GM21528 (cell line): ENCODE measurements around the gene LEFTY1.
"Not testable (repeated sequence)": the region's sequence is repeated elsewhere in the genome, so short reads cannot be mapped to it uniquely, and the experiment has no call there.

Source experiments
- ATAC-seq: cut with Tn5 transposase; IDR thresholded peaks from one replicate; pipeline ENCODE4 v1.9.1; 2021; ENCODE audit warnings: mild to moderate bottlenecking, moderate library complexity; ENCODE audit not compliant: unreplicated experiment, low FRiP score

Gene LEFTY1

DNA sequence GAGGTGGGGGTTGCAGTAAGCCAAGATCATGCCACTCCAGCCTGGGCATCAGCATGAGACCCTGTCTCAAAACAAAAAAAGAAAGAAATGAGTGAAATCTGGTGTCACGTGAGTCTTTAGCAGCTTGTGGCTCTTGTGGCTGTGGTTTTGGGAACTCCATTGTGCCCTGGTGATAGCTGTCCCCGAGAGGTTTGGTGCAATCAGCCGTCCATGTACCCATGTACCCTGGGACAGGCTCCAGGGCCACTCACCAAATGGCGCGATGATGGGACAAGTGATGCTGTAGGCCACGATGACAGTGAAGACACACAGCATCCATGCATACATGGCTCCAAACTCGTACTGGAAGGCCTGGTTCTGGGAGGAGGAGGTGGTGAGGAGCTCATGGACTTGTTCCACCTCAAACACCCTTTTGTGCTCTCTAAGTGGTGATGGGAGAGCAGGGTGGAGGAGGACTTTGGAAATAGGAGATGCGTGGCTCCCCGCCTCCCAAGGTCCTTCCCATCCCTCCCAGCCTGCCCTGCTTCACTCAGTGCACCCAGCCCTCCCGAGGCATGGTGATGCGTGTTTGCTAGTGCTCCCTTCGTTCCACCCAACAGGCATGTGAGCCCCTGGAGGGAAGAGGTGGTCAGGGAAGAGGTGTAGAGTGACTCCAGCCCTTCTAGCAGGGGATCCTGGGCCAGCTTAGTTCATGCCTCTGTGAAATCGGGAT lies 36.4 kb downstream of the LEFTY1 start:
- no peak for ATAC-seq

DNA sequence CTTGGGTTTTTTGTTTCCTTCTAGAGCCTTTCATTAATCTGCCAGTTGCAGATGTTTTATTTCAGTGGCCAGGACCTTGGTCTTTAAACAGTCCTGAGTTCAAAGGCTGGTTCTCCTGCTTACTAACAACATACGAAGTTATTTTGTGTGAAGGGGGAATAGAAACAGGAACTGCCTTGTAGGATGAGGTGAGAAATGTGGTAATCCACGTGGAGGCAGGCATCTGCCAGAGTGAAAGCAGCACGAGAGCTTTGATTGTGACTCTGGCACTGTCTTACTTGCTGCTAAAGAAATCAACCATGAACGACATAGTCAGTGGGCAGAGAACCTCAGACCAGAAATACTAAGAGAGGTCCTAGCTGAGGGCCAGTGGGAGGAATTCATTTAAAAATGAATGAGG lies 37.1 kb downstream of the LEFTY1 start:
- peak; percentile 48 for ATAC-seq

DNA sequence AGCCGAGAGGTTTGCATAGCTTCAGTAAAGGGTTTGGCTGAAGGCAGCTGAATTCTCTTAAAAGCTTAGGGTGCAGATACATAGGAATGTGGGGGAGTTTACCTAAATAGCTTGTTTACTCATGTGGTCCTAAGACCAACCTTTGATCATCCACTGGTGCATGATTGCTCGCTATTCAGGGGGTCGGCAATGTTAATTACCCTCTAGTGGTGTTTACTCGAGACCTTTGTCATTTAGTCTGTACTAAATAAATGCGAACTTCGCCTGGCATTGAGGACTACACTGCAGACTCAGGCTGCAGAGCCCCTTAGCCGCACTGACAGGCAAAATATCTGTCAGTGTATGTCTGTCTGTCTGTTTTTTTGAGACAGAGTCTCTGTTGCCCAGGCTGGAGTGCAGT lies 38.6 kb downstream of the LEFTY1 start:
- no peak for ATAC-seq

DNA sequence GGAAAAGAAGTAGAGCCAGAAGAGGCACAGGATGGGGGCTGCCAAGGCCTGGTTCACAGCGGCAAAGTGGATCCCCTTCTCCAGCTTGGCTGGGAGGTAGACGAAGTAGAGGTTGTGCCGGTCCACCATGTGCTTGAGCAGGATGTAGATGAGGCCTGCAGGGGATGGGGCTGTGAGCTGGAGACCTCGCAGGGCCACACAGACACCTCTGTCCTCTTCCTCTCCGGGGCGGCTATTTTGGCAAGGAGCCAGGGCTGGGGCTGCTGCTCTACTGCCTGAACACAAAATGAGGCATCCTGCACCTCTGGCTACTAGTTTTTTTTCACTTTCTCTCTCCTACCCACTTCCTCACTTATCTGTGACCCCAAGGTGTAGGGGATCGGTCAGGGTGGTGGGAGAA lies 39.0 kb downstream of the LEFTY1 start:
- no peak for ATAC-seq

DNA sequence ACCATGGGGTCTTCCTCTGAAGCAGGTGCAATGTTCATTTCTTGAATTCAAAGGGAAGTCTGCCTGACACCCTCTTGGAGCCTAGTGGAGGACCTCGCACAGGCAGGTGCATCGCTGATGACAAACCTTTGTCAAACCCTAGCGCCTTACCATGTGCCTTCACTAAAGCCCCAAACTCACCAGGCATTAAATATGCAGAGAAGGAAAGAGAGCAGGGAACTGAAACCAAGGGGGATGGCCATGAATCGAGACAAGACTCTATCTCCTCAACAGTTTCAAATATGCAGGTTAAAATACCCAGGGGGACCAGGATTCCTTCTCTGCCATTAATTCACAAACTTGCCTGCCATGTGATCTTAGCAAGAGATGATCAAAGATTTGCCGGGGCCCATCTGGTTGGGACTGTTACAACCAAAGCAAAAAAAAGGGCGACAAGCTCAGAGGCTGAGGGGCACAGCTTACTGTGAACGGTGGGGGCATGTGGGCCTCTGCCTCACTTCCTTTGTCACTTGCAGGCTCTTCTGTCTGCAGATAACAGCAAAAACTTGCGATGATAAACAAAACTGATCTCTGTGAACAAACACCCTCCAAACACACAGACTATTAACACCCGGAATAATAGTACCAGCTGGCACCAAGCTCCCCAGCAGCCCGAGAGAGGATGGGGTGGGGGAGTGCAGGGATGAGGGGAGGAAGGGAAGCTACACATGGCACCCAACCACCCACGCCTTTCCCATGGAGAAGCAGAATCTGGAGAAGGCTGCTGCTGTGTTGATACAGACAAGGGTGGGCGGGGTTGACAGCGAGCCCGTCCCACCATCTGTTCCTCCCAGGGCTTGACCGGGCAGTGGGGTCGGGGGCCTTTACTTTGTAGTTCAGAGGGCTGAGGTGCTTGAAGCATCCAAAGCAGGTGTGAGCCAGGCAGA lies 40.7 kb downstream of the LEFTY1 start:
- peak; percentile 75 for ATAC-seq

DNA sequence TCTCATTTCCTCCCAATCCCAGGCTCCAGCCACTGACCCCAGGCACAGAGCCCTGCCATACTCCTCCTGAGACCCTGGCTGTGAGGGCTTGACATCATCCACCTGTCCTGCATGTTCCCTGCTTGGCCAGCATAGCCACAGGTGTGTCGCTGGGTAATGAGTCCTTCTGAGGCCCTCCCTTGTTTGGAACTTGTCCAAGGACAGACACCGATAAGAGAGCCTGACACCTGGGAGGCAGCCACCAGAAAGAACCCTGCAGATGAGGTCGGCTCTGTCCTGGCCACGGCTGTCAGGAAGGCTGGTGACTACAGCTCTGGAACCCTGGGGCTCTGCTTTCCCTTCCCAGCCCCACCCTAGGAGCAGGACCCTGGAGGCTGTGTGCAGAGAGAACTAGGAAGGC lies 41.3 kb downstream of the LEFTY1 start:
- no peak for ATAC-seq

DNA sequence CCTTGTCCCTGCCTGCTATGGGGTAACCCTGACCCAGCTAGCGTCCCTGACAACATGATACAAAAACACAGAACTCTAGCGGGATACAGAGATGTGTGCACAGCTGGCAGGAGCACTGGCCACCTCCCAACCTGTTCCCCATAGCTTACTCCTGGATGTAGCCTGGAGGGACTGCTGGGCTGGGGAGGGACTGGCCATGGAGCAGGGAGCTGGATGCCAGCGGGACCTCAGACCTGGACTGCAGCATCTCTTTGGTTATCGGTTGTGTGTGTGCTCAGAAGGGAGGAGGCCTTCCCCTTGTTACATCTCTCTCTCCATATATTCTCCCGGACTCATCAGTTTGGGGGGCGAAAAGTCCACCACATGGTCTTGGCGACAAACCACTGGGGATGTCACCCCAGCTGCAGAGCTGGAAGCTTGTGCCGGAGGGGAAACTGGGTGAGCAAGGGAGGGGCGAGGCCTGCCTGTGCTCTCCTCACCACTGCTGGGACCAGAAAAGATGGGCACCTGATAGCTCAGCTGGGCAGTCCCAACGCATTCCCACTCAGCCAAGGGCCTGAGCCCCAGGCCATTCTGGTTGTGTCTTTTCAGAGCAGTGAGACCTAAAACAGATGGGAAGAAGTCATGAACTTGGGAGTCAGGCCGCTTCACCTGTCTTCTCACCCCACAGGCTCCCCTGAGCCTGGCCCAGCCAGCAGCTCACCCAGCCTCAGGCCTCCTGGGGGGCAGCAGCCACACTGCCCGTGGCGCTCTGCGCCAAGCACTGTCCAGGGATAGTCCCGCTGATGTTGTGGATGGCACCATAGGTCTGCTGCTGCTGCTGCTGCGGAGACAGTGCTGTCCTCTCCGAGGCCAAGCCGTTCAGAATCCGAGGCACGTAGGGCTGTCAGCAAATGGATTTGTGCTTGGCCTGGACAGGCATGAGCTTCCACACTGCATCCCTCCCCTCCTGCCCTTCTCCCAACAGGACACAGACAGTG lies 42.3 kb downstream of the LEFTY1 start:
- ATAC-seq: no peak

DNA sequence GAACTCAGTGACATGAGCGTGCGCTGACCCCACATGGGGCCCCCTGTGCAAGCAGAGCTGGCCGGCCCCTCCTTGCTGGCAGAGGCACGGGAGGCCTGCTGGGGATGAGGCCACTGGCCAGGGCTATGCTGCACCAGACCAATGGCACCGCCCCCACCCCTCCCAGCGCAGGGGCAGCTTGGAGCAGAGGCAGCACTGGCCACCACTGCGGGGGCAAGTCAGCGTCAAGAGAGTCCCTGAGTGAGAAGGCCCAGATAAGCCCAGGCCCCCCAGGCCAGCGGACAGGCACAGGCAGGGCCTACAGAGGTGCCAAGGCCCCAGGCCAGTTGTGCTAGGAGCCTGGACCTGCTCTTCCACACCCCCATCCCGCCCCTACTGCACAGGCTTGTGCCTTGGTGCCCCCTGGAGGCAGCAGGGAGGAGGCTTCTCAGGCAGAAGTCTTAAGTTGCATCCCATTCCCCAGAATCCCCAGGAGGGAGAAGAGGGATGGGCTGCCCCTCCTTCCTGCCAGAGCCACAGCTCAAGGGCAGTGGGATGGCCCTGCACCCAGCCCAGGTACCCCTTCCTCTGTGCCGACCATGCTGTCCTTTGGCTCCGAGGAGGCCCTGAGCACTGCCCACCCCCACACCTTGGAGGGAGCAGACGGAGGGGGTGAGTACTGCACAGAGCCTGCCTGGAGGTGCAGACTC lies 43.2 kb downstream of the LEFTY1 start:
- no peak for ATAC-seq

DNA sequence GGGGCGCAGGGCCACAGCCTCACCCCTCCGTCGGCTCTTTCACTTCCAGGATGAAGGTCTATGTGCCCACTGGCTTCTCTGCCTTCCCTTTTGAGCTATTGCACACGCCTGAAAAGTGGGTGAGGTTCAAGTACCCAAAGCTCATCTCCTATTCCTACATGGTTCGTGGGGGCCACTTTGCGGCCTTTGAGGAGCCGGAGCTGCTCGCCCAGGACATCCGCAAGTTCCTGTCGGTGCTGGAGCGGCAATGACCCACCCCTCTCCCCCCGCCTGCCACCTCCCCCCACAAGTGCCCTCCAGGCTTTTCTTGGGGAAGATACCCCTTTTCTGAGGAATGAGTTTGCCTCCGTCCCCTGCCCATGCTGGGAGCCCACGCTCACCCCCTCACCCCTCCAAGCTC lies 43.8 kb downstream of the LEFTY1 start:
- ATAC-seq: no peak

DNA sequence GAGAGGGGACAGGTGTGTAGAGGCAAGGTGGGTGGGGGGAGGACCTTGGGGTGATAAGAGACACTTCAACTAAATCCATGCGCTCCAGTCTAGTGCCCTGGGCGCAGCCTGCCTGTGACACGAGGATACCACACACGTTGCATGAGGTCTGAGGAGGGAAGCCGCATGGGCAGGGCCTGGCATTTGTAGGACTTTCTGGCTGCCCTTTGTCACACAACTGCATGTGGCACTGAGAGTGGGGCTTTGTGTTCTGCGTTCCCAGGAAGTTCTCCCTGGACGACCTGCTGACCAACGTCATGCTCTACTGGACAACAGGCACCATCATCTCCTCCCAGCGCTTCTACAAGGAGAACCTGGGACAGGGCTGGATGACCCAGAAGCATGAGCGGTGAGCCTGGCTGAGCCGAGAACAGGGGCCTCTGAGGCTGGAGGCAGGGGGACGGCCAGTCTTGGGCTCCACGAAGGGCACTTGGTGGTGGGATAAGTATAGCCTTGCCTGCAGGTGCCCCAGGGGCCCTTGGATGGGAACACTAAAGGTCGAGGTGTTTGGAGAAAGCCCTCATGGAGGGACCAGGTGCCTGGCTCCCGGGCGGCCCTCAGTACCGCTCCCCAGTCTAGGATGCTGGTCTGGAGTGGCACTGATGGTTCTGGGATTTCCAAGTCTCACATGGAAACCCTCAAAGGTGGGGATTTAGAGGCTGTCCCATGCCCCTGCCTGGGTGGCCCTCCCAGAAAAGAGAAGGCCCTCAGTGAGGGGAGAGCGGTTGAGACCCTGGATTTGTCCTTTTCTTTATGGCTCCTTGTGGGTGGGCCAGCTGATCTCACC lies 44.5 kb downstream of the LEFTY1 start:
- no peak for ATAC-seq

DNA sequence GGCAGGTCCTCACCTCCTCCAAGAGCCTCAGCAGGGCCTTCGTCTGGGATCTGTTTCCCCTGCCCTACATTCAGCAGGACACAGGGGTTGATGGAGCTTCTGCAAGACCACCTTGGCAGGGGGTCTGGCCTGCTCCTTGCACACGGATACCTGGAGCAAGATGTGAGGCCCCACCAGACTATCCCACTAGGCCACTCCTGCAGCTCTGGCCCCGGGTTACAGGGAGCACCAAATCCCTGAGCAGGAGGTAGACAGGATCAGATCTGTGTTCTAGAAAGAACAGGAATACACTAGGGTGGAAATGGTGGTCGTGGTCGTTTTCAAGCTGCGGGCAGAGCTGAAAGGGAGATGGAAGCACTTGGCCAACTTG lies 45.5 kb downstream of the LEFTY1 start:
- no peak for ATAC-seq

DNA sequence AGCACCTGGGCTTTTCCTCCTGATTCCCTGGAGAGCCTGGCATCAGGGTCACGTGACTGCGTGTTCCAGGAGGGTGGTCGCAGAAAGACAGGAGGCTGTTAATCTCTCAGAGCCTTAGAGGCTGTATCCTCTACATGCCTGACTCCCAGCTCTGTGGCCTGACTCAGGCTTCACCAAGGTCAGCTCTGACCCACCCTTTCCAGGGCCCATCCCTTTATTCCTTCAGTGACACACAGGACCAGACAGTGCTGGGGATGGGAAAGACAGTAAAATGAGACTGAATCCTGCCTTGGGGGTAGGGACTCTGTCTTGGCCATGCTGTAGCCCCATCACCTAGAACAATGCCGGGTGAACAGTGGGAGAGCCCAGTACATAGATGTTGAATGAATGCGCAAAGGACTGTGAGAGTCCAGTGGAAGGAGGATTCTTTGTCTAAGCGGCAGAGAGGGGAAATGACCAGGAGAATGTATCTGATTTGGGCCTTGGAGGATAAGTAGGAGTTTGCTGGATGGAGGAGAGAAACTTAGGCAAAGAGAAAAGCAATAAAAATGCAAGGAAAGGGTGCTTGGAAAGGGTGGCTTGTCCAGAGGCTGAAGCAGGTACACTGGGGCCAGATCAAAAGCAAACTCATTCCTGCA lies 46.0 kb downstream of the LEFTY1 start:
- no peak for ATAC-seq

DNA sequence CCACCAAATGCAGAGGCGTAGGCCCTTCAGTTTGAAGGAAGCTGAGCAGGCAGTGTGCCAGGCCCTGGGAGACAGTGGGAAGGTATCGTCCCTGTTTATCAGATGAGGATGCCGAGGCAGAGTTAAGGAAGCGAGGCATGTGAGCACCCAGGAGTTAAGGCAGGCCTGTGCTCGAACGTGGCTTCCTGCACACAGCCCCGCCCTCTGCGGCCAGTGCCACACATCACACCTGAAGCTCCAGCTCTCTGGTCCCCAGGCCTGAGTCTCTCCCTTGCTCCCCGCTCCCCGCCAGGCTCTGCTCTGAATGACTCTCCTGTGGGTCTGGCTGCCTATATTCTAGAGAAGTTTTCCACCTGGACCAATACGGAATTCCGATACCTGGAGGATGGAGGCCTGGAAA lies 46.9 kb downstream of the LEFTY1 start:
- no peak for ATAC-seq

DNA sequence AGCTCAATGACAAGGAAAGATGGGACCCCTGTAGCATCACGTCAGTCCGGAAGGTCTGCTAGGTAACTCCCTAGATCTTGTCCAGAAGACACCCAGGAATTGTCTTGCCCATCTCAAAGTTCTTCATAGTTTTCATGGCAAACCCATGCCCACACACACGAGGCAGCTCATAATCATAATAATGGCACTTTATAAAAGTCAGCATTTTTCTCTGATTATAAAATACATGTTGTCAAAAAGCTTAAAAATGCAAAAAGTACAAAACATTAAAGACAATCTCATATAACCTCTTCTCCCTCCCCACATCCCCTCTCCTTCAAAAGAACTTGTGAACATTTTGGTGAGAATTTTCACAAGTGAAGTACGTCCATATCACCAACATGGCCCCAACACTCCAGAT lies 48.2 kb downstream of the LEFTY1 start:
- ATAC-seq: no peak

DNA sequence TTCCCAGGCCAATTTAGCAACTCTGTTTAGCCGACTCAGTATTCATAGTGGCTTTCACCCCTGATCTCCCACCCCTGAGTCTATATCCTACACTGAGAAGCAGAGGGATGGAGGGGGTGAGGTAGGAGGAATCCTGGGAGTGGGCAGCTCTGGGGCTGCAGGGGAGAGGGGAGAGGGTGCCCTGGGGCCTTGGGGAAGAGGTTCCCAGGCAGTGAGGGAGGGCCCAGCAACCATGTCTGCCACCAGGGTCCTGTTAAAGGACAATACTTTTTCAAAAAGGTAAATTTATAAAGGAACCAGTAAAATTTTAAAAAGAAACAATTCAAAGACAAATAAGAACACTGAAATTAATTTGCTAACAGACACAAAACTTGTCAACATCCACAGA lies 48.7 kb downstream of the LEFTY1 start:
- ATAC-seq: no peak

DNA sequence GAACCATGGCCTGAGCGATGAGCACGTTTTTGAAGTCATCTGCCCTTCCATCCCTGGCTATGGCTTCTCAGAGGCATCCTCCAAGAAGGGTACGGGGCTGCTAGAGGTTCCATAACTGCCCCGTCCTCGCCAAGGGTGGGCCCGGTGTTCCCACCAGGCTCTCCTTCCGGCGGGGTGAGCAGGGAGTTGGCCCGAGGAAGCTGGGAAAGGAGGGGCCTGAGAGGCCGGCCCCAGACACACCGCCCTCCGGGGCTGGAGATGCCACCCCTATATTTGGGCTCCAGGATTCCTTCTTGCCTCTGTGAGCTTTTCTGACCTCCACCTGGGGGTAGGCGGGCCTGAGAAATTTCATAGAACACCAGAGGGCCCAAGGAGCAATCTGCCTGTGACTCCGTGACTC lies 50.2 kb downstream of the LEFTY1 start:
- no peak for ATAC-seq

DNA sequence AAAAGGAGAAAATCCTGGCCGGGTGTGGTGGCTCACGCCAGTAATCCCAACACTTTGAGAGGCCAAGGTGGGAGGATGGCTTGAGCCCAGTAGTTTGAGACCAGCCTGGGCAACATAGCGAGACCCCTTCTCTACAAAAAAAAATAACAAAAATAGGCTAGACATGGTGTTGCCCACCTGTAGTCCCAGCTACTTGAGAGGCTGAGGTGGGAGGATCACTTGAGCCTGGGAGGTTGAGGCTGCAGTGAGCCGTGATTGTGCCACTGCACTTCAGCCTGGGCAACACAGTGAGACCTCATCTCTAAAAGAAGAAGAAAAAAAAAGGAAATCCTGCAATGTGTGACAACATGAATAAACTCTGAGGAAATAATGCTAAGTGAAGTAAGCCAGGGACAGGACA lies 52.6 kb downstream of the LEFTY1 start:
- ATAC-seq: not testable (repeated sequence)
